Measurements from ENCODE around the gene PRKAG3. TPM values are rescaled to one million over a fixed set of nuclear protein-coding genes. Genes with fewer than 3 reads are reported as not detected.

Gene PRKAG3
- total and polyA plus RNA-seq, 9 of the 15 experiments (the other 6 are each of a cell fraction or from before 2014, with no cell fraction given): not detected

DNA sequence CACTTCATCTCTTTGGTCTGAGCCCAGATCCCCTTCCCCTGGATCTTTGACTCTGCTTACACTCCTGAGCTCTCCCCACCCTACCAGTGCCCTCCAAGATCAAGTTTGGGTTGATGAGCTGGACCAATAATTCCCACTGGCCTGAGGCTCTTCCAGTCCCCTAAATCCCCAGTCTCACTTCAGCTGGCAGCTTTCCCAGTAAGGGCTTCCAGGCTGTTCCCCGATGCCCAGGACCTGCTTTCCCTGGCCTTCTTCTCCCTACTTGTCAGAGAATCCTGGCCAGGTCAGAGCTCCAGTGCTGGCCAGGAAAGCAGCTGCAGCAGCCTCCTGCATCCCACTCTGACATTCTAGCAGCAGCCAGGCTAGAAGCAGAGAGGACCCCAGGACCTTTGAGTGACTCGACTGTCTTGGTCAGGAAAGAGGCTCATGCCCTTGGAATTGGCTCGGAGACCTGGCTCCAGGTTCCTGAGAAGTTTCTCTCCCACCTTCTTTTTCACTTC lies 31.5 kb upstream of the PRKAG3 start:
- FAIRE-seq (no peak), DNase-seq (ENCODE audit: extremely low read depth in 1 of 4, low spot score in 3 of 4) (no peak), ATAC-seq (no peak)
- H3K27ac ChIP-seq (ENCODE audit: extremely low read depth, low read depth, low read length): no peak overlapping the region
- H3K9me1 ChIP-seq (ENCODE audit: control insufficient read depth, insufficient read depth, low read length): no peaks in the 10 kb centered on the region
- H3K9ac ChIP-seq (ENCODE audit: insufficient read depth in 1 of 2, low read depth in 2 of 2, low read length in 2 of 2): no peak overlapping the region
- peaks cover 6% of the 10 kb centered on the region; the same call in 1 of the 2 replicates for H4K20me1 ChIP-seq (replicated peaks; ENCODE audit: control insufficient read depth, insufficient read depth, low read length)
- no peak overlapping the region for H3K4me2 ChIP-seq (ENCODE audit: insufficient read depth, low read length)
- TF ChIP-seq, protein P1, sequence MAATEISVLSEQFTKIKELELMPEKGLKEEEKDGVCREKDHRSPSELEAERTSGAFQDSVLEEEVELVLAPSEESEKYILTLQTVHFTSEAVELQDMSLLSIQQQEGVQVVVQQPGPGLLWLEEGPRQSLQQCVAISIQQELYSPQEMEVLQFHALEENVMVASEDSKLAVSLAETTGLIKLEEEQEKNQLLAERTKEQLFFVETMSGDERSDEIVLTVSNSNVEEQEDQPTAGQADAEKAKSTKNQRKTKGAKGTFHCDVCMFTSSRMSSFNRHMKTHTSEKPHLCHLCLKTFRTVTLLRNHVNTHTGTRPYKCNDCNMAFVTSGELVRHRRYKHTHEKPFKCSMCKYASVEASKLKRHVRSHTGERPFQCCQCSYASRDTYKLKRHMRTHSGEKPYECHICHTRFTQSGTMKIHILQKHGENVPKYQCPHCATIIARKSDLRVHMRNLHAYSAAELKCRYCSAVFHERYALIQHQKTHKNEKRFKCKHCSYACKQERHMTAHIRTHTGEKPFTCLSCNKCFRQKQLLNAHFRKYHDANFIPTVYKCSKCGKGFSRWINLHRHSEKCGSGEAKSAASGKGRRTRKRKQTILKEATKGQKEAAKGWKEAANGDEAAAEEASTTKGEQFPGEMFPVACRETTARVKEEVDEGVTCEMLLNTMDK (IDR thresholded peaks at IDR 0.05; ENCODE audit: borderline replicate concordance, insufficient read depth, low read depth, low read length, poor library complexity, severe bottlenecking): no peak
- TF ChIP-seq ZNF696 (CRISPR knock-in tag; conservative IDR thresholded peaks at IDR 0.05): no peak
- TF ChIP-seq BRCA1 (IDR thresholded peaks at IDR 0.05): no peak
- TF ChIP-seq BRCA1 (CRISPR knock-in tag; IDR thresholded peaks at IDR 0.05): no peak
- no peak overlapping the region for H3K4me3 ChIP-seq
- no peak overlapping the region for H2AFZ ChIP-seq (ENCODE audit: low read depth, low read length)
- in situ Hi-C loops (cut with MboI) (no loop called here), intact Hi-C loops (cut with micrococcal nuclease) (no loop called here)
- no peaks in the 10 kb centered on the region for H3K79me2 ChIP-seq (ENCODE audit: control insufficient read depth, insufficient read depth, low read length)
- no peaks in the 10 kb centered on the region for H3K36me3 ChIP-seq (ENCODE audit: control insufficient read depth, insufficient read depth, low read length)
- peaks cover 3 to 15% of the 10 kb centered on the region in 2 experiments; a peak in 3 of 5 replicates for H3K4me1 ChIP-seq (replicated peaks in 1 of 2; ENCODE audit: control insufficient read depth in 2 of 2, insufficient read depth in 2 of 2, low read length in 2 of 2)
- 0% methylated on average over 3 of the region's 3 CpGs for WGBS (ENCODE audit: insufficient coverage, low coverage, missing lambda C conversion rate)
- POLR2A ChIA-PET: interaction anchor here (1.5 kb wide), 1 partner anchor 14 kb away, joined by 5 read pairs; no protein-coding TSS in a partner anchor
- no peaks in the 10 kb centered on the region for H3K9me3 ChIP-seq (replicated peaks; ENCODE audit: control insufficient read depth, insufficient read depth, low read depth, low read length)
- CTCF ChIA-PET (ENCODE audit: low intra/inter-chr PET ratio): no interaction called here
- no TSS peak for BruUV-seq (replicated peaks)
- peaks cover 0 to 31% of the 10 kb centered on the region in 2 experiments; a peak in 4 of 5 replicates for H3K27me3 ChIP-seq (ENCODE audit: control insufficient read depth in 2 of 2, insufficient read depth in 2 of 2, low read length in 2 of 2)

Data from K562 (cell line).